GM12892 (cell line): ENCODE data around the gene EEF2K.

Source experiments
- DNase-seq: peaks from one replicate; pipeline ENCODE4 v3.0.0; 2011; ENCODE audit not compliant: insufficient read length
- FAIRE-seq: peaks from 2 replicates; lab custom pipeline; 2011; peaks lifted over from hg19 to GRCh38; lab: Jason Lieb, UNC
- POLR2A ChIP-seq: IDR thresholded peaks from 2 replicates; pipeline ENCODE4 v1.6.1; 2011; ENCODE audit warnings: low read depth, low read length, control low read depth
- POLR2AphosphoS5 ChIP-seq: IDR thresholded peaks from 2 replicates; pipeline ENCODE4 v1.6.1; 2011; ENCODE audit warnings: low read depth, low read length, control low read depth
- TAF1 ChIP-seq: IDR thresholded peaks from 2 replicates; pipeline ENCODE4 v1.6.1; 2011; ENCODE audit warnings: low read depth, mild to moderate bottlenecking, control low read depth, low read length, borderline replicate concordance

Gene EEF2K

DNA sequence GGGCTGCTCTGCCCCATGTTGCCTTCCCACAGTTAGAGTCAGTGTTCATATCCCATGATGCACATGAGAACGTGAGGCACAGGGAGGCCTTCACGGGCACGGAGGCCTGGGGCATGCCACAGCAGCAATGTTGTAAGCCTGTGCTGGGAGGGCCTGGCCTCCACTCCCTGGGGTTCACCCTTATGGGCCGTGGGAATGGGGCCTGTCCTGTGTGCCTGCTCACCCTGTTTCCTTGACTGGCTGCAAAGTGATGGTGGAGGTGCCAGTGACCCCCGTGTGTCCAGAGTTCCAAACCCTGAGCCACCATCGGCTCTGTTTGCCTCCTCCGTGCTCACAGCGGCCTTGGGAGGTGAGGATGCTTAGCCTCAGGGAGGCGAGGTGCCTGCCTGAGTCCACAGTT lies 100.7 kb downstream of the EEF2K start:
- 0 out of 2 replicates have a peak, but pooled peaks have one; percentile 20 for TF ChIP-seq POLR2AphosphoS5
- no peak for TF ChIP-seq POLR2A
- TF ChIP-seq TAF1 = no peak
- no peak for FAIRE-seq
- no peak for DNase-seq

DNA sequence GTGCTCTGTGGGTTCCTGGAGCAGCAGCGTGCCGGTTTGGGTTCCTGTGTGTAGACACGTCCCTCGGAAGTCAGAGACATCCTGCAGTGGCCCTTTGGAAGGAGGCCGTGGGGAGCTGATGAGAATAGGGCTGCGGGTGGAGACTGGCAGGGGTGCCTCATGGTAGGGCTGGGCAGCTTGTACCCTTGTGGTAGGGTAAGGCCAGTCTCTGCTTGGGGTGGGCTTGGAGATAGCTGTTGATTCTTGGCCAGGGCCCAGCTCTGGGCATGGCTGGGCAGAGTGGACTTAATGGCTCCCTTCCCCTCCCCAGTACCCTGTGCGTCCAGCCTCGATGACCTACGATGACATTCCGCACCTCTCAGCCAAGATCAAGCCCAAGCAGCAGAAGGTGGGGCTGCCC lies 101.8 kb downstream of the EEF2K start:
- FAIRE-seq (no peak), DNase-seq (no peak)
- TF ChIP-seq TAF1 (no peak), POLR2A (no peak), POLR2AphosphoS5 (no peak)

DNA sequence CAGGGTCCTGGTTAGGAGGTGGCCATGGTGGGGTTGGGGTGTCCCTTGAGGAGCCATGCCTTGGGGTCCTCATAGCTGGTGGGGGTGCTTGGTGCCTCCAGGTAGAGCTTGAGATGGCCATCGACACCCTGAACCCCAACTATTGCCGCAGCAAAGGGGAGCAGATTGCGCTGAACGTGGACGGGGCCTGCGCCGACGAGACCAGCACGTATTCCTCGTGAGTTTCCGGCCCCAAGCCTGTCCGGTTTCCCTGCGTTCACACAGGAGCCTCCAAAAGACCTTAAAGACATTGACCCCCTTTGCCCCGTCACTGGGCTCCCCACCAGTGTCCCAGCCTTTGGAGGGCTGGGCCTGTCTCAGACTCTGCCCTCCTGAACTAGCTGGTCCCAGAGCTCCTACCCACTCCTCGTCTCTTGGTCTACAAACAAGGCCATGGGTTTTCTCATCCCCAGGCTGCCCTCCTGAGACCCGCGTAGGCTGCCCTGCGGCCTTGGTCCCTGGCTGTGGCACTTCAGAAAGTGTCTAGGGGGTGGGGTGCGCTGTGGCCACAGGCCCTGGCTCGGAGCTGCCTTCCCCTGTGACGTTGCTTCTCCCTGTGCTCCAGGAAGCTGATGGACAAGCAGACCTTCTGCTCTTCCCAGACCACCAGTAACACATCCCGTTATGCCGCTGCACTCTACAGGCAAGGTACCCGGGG lies 102.9 kb downstream of the EEF2K start:
- no peak for TF ChIP-seq POLR2A
- DNase-seq (no peak), FAIRE-seq (no peak)

DNA sequence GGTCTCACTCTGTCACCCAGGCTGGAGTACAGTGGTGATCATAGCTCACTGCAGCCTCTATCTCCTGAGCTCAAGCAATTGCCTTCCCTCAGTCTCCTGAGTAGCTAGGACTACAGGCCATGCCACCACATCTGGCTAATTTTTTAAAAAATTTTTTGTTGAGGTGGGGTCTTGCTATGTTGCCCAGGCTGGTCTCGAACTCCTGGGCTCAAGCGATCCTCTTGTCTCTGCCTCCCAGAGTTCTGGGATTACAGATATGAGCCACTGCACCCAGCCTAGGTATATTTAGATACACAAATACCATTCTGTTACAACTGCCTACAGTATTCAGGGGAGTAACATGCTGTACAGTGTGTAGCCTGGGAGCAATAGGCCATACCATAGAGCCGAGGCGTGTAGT lies 105.4 kb downstream of the EEF2K start:
- DNase-seq (no peak), FAIRE-seq (no peak)

DNA sequence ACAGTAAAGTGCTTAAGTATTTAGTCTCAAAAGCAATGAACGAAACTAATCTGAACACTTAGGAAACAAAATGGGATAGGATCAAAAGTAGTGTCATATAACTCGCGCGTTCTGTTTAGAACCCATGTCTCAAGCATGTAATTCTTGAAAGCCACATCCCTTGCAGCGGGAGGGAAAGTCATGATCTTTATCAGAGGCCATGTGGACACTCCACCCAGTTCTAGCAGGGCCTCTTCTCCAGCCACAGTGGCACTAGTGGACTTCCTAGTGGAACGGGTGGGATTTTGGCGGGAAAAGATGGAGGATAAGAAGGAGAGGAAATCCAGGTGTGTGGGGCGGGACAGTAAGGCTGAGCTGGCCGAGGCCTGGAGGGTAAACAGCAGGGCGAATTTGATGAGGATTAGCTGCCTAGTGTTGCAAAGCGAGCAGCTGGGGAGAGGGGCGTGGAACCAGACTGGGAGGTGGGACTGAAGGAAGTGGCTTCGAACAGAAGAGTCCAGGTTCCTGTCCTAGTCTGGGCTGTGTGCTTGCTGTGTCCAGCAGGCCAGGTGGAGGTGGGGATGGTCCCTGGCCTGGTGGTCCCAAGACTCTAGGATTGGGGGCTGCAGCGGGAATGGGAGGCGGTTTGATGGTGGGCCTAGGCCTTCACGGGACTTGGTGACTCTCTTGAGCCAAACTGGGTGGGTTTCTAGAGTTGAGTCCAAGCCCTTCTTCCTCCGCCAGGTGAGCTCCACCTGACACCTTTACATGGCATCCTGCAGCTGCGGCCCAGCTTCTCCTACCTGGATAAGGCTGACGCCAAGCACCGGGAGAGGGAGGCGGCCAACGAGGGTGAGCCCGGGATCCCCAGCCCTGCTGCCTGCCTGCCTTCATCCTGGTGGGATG lies 107.1 kb downstream of the EEF2K start:
- no peak for TF ChIP-seq POLR2AphosphoS5
- TF ChIP-seq TAF1 = no peak
- TF ChIP-seq POLR2A = no peak
- no peak for DNase-seq
- FAIRE-seq = no peak

More for the DNA sequence above, 105.4 kb downstream of the EEF2K start:
- TF ChIP-seq TAF1 = no peak
- no peak for TF ChIP-seq POLR2A
- TF ChIP-seq POLR2AphosphoS5 = no peak

DNA sequence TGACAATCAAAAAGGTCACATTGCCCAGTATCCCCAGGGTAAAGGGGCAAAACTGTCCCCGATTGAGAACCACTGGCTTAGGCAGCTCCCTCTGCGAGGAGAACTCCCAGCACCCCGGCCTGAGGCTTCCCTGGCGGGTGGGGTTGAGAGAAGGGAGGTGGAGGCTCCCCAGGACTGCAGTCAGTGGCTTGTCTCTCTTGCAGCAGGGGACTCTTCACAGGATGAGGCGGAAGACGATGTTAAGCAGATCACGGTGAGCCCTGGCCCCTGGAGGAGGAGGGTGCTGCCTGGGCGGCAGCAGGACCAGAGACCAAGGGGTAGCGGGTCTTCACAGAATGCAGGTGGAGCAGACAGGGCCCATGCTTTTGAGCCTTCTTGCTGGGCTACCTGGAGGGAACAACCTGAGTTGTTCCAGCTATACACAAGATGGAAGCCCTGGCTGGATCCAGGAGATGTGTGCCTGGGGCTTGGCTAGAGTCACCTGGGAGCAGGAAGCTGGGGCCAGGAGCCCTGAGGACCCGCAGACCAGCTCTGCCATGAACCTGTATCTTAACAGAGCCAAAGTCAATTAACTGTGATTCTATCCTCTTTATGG lies 107.9 kb downstream of the EEF2K start:
- TF ChIP-seq TAF1 (no peak), POLR2AphosphoS5 (no peak), POLR2A (no peak)
- no peak for FAIRE-seq
- no peak for DNase-seq

DNA sequence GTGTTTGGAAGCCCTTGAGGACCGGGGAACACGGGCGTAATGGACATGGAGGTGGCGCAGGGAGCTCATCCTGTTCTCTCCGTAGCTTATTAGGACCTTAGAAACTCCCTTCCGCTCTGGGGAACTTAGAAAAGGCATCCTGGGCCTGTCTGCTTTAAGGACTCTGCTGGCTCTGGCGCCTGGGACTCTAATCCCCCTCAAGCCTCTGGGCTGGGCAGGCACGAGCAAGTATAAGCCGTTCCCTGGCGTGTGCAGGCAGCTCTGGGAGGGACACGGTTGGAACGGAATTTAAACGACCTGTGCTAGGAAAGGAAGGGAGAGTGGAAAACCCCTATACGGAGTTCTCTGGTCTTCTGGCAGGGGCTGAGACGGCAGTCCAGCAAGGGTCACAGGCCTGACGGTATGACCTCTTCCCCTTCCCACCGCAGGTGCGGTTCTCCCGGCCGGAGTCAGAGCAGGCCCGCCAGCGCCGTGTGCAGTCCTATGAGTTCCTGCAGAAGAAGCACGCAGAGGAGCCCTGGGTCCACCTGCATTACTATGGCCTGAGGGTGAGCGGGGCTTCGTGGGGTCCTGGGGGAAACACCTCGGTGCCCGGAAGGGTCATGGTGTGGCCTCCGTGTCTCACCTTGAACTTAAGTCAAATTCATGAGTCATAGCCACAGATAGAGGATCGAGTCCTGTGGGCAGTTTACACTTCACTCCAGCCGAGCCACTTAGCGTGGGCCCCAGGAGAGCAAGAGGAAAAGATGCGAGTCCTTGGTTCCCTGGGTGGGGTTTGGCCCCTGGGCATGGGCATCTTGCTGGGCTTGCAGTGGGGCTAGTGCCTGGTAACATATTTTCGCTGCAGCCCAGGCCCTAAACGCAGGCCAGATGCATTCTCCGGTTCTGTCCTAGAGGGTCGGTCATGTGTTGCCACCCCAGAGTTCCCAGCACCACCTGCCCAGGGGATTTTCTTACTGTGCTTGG lies 108.9 kb downstream of the EEF2K start:
- TF ChIP-seq POLR2A = no peak
- no peak for TF ChIP-seq POLR2AphosphoS5
- TF ChIP-seq TAF1 = no peak
- FAIRE-seq = no peak
- no peak for DNase-seq

DNA sequence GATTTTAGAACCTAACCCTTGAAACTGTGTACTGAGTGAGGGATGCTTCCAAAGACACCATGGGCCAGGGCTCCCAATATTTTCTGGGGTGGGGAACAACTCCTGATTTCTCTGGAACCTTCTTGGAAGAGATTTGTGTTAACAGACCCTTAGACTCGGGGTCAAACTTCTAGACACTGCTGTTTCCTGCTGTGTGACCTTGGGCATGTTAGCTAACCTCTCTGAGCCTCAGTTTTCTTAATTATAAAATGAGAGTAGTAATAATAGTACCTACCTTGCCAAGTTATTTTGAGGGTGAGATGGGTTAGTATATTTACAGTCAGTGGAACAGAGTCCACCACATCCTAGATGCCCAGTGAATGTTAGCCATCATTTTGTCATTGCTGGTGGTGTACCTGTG lies 109.9 kb downstream of the EEF2K start:
- no peak for FAIRE-seq
- DNase-seq = no peak
- TF ChIP-seq POLR2A (no peak), POLR2AphosphoS5 (no peak), TAF1 (no peak)

DNA sequence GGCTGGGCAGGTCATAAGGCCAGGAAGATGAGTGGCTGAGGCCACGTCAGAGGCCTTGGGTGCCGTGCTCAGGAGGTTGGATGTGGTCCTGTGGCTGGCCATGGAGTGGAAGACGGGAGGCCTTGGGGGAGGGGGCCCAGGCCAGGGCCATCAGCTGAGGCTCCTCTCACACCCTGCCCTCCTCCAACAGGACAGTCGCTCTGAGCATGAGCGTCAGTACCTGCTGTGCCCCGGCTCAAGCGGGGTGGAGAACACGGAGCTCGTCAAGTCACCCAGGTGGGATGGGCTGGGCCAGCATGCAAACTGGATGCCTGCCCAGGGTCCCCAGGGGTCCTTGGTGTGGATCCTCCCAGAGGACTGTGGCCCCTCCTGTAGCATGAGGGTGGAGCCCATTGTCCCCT lies 110.3 kb downstream of the EEF2K start:
- FAIRE-seq = no peak

DNA sequence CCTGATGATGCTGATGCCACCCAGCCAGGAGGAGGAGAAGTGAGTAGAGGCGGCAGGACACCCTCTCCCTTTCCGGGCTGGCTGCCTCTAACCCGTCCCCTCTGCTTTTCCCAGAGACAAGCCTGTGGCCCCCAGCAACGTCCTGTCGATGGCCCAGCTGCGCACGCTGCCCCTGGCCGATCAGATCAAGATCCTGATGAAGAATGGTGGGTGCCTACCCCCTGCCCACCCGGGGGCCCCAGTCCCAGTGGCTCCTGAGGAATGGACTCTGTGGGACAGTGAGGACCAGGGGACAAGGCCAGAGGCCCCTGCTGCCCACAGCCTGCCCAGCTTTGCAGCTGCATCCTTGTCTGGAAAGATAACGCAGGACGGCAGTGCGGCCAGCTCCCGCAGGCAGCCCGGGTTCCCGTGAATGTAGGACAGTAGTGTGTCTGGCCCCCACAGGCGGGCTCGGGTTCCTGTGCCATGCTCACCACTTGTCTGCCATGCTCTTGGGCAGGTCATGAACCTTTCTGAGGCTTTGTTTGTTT lies 111.0 kb downstream of the EEF2K start:
- DNase-seq = no peak

More for the DNA sequence above, 110.3 kb downstream of the EEF2K start:
- DNase-seq = no peak
- TF ChIP-seq POLR2AphosphoS5 (no peak), POLR2A (no peak), TAF1 (no peak)

DNA sequence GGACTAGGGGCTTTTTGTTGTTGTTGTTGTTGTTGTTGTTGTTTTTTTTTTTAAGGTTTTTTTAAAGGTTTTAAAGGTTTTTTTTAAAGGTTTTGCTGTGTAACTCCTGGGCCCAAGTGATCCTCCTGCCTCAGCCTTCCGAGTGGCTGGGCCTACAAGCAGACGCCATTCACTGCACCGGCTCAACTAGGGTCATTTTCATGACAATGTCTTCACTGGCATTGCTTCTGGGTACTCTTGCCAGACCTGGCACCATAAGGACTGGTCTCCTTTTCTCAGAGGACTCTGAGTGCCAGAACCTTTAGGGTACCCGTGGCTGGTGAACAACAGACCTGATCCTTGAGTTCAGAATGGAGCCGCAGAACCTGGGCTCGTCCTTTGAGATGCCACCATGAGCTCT lies 111.5 kb downstream of the EEF2K start:
- no peak for FAIRE-seq
- DNase-seq = no peak
- TF ChIP-seq POLR2A = no peak
- TF ChIP-seq TAF1 = no peak
- no peak for TF ChIP-seq POLR2AphosphoS5

More for the DNA sequence above, 111.0 kb downstream of the EEF2K start:
- no peak for FAIRE-seq
- TF ChIP-seq POLR2AphosphoS5 (no peak), POLR2A (no peak), TAF1 (no peak)
